MM.1S (cell line): ENCODE data around the gene MGAT4C.

Experiments used
- CTCF ChIP-seq: fragments of 300-600 bp; sonication (generic); IDR thresholded peaks from 2 replicates; pipeline ENCODE4 v1.5.1; 2016; ENCODE audit warnings: antibody characterized with exemption, low read length, mixed read lengths
- EZH2 ChIP-seq: fragments of 300-600 bp; sonication (generic); optimal IDR thresholded peaks from 2 replicates; pipeline ENCODE3; 2017; ENCODE audit warnings: low read depth, mild to moderate bottlenecking, antibody characterized with exemption, low read length, mixed read lengths
- EZH2phosphoT487 ChIP-seq: fragments of 300-600 bp; sonication (generic); IDR thresholded peaks from 2 replicates; pipeline ENCODE4 v1.6.1; 2018; ENCODE audit warnings: antibody characterized with exemption, low read length

- no peak for TF ChIP-seq EZH2
- no peak for TF ChIP-seq EZH2phosphoT487
- TF ChIP-seq CTCF, result no peak
These were observed 241.2 kb downstream of the MGAT4C start for GRCh38 chr12:86015026-86015425.
